ENCODE data around the gene SOX30. TPM values are rescaled to one million over a fixed set of nuclear protein-coding genes. Genes with fewer than 3 reads are reported as not detected.

The SOX30 gene
- total RNA-seq, 1 donor from 2014 or later, result 0.13 TPM

- intact Hi-C loops (cut with DNase I), result no loop called here
Observed at GRCh38 chr5:157611571-157612476, 40.4 kb downstream of the SOX30 start.

GRCh38 chr5:157610990-157611389, 41.2 kb downstream of the SOX30 start:
- no peak for DNase-seq (ENCODE audit: low spot score)
- intact Hi-C loops (cut with DNase I), result no loop called here

More at GRCh38 chr5:157611571-157612476, 40.4 kb downstream of the SOX30 start:
- no peak for DNase-seq (ENCODE audit: low spot score)

GRCh38 chr5:157608972-157609565, 43.2 kb downstream of the SOX30 start:
- intact Hi-C loops (cut with DNase I), result no loop called here
- no peak for DNase-seq (ENCODE audit: low spot score)

GRCh38 chr5:157607371-157608161, 44.7 kb downstream of the SOX30 start:
- intact Hi-C loops (cut with DNase I), result no loop called here
- DNase-seq (ENCODE audit: low spot score), result no peak

GRCh38 chr5:157606046-157606445, 46.2 kb downstream of the SOX30 start:
- no peak for DNase-seq (ENCODE audit: low spot score)
- intact Hi-C loops (cut with DNase I), result no loop called here

- no peak for DNase-seq (ENCODE audit: low spot score)
- intact Hi-C loops (cut with DNase I), result no loop called here
Observed at GRCh38 chr5:157603333-157604190, 48.7 kb downstream of the SOX30 start.

- no peak for DNase-seq (ENCODE audit: low spot score)
- intact Hi-C loops (cut with DNase I), result no loop called here
Observed at GRCh38 chr5:157602505-157602904, 49.7 kb downstream of the SOX30 start.

GRCh38 chr5:157600252-157600651, 52.0 kb downstream of the SOX30 start:
- no peak for DNase-seq (ENCODE audit: low spot score)
- intact Hi-C loops (cut with DNase I), result no loop called here

GRCh38 chr5:157599565-157599964, 52.7 kb downstream of the SOX30 start:
- intact Hi-C loops (cut with DNase I), result no loop called here
- DNase-seq (ENCODE audit: low spot score), result no peak

- intact Hi-C loops (cut with DNase I), result no loop called here
Observed at GRCh38 chr5:157598350-157598936, 53.8 kb downstream of the SOX30 start.

GRCh38 chr5:157597277-157597676, 55.0 kb downstream of the SOX30 start:
- intact Hi-C loops (cut with DNase I), result no loop called here
- DNase-seq (ENCODE audit: low spot score), result no peak

More at GRCh38 chr5:157598350-157598936, 53.8 kb downstream of the SOX30 start:
- no peak for DNase-seq (ENCODE audit: low spot score)

GRCh38 chr5:157596487-157596886, 55.8 kb downstream of the SOX30 start:
- no peak for DNase-seq (ENCODE audit: low spot score)
- intact Hi-C loops (cut with DNase I), result no loop called here

- intact Hi-C loops (cut with DNase I), result no loop called here
- no peak for DNase-seq (ENCODE audit: low spot score)
Observed at GRCh38 chr5:157594675-157595459, 57.4 kb downstream of the SOX30 start.

- intact Hi-C loops (cut with DNase I), result no loop called here
- no peak for DNase-seq (ENCODE audit: low spot score)
Observed at GRCh38 chr5:157594257-157594656, 58.0 kb downstream of the SOX30 start.

GRCh38 chr5:157593052-157593757, 59.0 kb downstream of the SOX30 start:
- intact Hi-C loops (cut with DNase I), result no loop called here
- DNase-seq (ENCODE audit: low spot score), result no peak

GRCh38 chr5:157592594-157592993, 59.6 kb downstream of the SOX30 start:
- no peak for DNase-seq (ENCODE audit: low spot score)
- intact Hi-C loops (cut with DNase I), result no loop called here

- no peak for DNase-seq (ENCODE audit: low spot score)
- intact Hi-C loops (cut with DNase I), result no loop called here
Observed at GRCh38 chr5:157590478-157590877, 61.8 kb downstream of the SOX30 start.
